GM12872 (cell line): Measurements from ENCODE around the gene PDZD2.

Experiments
- TF ChIP-seq, protein P1 (sequence below): IDR thresholded peaks from 3 replicates; pipeline ENCODE4 v1.5.1; 2011; ENCODE audit warnings: low read depth, mild to moderate bottlenecking, low read length, moderate library complexity; ENCODE audit not compliant: insufficient read depth

The PDZD2 gene

DNA sequence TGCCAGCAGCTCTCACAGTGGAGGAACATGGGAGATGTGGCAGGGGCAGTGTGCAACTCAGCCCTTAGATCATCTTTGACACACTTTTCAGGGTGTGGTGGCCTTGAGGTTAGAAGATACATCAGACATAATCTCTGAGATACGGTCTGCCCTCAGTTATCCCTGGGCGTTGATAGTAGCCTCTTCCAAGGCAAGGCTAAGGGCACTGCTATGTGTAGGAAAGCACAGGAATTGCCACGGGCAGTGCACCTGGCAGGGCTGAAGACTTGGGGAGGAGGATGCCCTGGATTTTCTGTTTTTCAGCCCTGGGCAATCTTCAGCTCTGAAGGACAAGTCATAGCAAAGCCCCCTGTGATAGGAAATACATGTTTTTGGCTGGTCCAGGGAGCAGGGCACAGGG lies 328.5 kb downstream of the PDZD2 start:
- TF ChIP-seq, protein P1, sequence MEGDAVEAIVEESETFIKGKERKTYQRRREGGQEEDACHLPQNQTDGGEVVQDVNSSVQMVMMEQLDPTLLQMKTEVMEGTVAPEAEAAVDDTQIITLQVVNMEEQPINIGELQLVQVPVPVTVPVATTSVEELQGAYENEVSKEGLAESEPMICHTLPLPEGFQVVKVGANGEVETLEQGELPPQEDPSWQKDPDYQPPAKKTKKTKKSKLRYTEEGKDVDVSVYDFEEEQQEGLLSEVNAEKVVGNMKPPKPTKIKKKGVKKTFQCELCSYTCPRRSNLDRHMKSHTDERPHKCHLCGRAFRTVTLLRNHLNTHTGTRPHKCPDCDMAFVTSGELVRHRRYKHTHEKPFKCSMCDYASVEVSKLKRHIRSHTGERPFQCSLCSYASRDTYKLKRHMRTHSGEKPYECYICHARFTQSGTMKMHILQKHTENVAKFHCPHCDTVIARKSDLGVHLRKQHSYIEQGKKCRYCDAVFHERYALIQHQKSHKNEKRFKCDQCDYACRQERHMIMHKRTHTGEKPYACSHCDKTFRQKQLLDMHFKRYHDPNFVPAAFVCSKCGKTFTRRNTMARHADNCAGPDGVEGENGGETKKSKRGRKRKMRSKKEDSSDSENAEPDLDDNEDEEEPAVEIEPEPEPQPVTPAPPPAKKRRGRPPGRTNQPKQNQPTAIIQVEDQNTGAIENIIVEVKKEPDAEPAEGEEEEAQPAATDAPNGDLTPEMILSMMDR: no peak

GRCh38 chr5:31972558-31972957 lies 333.6 kb downstream of the PDZD2 start:
- TF ChIP-seq, protein P1: no peak

- TF ChIP-seq, protein P1: no peak
Observed at GRCh38 chr5:31976169-31976568, 337.2 kb downstream of the PDZD2 start.

GRCh38 chr5:31981361-31981945 lies 342.5 kb downstream of the PDZD2 start:
- TF ChIP-seq, protein P1: no peak

DNA sequence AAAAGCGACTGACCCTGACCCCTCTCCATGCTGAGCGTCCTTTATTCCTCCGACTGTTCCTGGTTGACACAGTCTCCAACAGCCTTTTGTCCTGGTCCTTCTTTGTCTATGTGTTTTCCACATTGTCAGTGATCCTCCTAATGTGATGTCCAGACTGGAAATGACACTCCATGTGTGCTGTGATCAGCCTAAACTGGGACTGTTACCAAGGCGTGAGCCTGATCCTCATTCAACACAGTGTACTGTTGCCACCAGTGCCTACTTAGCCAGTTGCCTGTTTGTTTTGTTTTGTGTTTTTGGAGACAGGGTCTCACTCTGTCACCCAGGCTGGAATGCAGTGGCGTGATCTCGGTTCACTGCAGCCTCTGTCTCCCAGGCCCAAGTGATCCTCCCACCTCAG lies 343.1 kb downstream of the PDZD2 start:
- TF ChIP-seq, protein P1: no peak

DNA sequence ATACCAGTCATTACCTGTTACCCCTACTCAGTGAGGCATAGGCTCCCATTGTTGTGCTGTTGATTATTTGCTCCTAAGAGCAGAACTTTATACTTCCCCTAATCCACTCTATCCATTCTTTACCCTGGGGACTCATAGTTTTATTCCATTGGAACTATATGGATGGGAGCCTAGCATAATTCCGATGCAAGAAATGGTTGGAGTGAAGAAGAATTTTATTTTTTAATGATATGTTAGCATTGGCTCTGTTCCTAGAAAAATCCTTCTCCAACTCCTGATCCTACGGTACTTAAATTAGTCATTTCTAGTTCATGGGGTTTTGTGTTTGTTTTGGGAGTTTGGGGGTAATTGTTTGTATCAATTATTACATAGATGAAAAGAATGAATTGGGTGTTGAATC lies 343.7 kb downstream of the PDZD2 start:
- TF ChIP-seq, protein P1: no peak

DNA sequence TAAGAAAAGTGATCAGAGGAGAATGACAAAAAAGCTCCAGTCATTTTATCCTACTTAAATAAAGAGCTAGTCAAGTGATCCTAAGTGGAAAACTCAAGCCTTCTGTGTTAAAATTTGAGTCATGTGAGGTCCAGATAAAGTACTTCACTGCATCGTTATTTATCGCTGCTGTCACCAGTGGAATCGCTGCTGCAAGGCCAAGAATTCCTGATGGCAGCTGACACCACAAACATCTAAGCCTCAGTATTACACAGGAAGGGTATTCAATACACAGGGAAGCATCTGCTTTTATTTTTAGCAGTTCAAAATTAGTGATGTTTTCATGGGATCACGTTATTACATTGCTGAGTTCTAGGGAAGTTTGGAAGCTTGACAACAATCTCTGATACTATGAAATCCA lies 344.9 kb downstream of the PDZD2 start:
- TF ChIP-seq, protein P1: no peak
